SJCRH30 (cell line): ENCODE results near the gene LUC7L3. TPM values are rescaled to one million over a fixed set of nuclear protein-coding genes. Genes with fewer than 3 reads are reported as not detected.
"Not testable (repeated sequence)": the region's sequence is repeated elsewhere in the genome, so short reads cannot be mapped to it uniquely, and the experiment has no call there.

Experiments
- DNase-seq, 2 experiments: peaks; one replicate each; pipeline ENCODE4 v3.0.0-alpha.2; 2015 to 2020
- H3K27ac ChIP-seq: fragments of 250-450 bp; sonication (Bioruptor Pico); 2 replicates; pipeline ENCODE4 v1.5.1; 2020; ENCODE audit warnings: mild to moderate bottlenecking, moderate library complexity
- H3K27me3 ChIP-seq: fragments of 250-450 bp; sonication (Bioruptor Pico); 2 replicates; pipeline ENCODE4 v1.5.1; 2020; ENCODE audit warnings: mild to moderate bottlenecking, moderate library complexity
- H3K36me3 ChIP-seq: fragments of 250-450 bp; sonication (Bioruptor Pico); 2 replicates; pipeline ENCODE4 v1.5.1; 2020; ENCODE audit warnings: mild to moderate bottlenecking, moderate library complexity
- H3K4me1 ChIP-seq: fragments of 250-450 bp; sonication (Bioruptor Pico); 2 replicates; pipeline ENCODE4 v1.5.1; 2020; ENCODE audit warnings: mild to moderate bottlenecking, moderate library complexity
- H3K4me3 ChIP-seq: fragments of 250-450 bp; sonication (Bioruptor Pico); 2 replicates; pipeline ENCODE4 v1.5.1; 2020; ENCODE audit warnings: mild to moderate bottlenecking, moderate library complexity
- H3K9me3 ChIP-seq: fragments of 250-450 bp; sonication (Bioruptor Pico); replicated peaks from 2 replicates; pipeline ENCODE4 v1.5.1; 2020; ENCODE audit warnings: mild to moderate bottlenecking, moderate library complexity
- total RNA-seq: library from RNA; depleted of rRNA; stranded (reverse); fragments of >200 nt; shearing (Covaris generic); gene quantifications from 2 replicates; pipeline ENCODE4 v1.2.3, GENCODE V29; 2014

Gene LUC7L3
- total RNA-seq, 1 experiment from 2014 or later, result 84.7 TPM

DNA sequence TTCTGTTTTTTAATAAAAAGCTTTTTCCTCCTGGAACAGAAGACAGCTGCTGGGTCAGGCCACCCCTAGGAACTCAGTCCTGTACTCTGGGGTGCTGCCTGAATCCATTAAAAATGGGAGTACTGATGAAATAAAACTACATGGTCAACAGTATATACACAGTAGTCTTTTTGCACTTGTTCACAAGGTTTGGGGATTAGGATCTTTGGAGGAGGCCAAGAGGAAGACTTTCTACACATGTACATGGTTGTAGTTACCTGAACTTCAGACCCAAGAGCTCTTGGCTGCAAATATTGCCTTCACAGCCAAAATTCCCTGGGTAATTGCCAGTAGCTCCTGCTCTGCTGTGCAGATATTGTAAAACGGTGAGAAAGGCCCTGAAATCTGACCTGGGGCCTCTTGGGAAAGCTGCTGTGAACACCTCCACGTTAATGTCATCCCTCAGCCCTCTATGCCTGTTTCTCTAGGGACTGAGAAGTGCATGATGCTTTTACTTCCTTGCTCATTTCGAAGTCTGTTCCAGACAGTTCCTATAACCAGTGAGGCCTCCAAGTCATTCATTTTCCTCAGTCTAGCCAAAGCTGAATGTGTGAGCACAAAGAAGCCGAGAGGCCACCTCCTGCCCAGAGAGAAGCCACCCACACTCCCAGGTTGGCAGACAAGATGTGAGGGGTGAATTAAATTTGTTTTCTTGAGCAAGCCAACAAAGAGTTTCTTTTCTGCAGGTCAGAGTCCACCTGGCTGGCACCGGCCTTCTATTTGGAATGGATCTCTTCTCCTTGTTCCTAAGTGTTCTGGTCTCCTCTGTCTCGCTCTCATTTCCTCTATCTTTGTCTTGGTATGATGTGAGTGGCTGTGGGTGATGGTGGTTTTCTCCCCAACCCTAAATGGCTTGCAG is 27.6 kb upstream of the LUC7L3 start:
- no peaks in the 10 kb centered on the region for H3K9me3 ChIP-seq
- peaks cover 11% of the 10 kb centered on the region for H3K4me1 ChIP-seq
- no peak overlapping the region for H3K4me3 ChIP-seq
- no peaks in the 10 kb centered on the region for H3K27me3 ChIP-seq
- peaks cover 24% of the 10 kb centered on the region for H3K36me3 ChIP-seq
- no peak overlapping the region for H3K27ac ChIP-seq
- no peak for DNase-seq

DNA sequence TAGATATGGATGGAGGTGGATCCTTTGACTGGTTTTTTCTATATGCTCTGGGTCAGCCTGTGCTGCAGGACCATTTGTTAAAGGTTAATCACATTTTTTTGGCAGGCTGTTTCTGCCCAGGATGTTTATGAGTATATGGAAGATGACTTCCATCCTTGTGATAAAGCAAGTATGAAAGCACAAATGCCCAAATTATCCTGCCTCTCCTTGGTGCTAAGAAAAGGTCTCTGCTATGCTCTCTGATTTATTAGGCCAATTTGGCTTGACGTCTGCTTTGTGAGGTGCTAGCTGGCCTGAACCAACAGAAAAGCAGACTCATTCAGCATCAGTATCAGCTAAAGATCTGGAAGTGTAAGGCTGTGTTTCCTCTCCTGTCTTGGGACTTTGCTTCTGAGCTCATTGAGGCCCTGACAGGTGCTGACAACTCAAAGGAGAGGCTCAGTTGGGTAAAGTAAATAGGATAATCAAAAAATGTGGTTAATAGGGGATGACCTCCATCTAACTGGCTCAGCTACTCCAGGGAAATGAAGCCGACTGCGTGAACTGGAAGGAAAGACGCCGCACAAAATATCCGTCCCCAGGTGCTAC is 26.9 kb upstream of the LUC7L3 start:
- Histone ChIP-seq H3K4me3 (no peak overlapping the region), H3K36me3 (peaks cover 29% of the 10 kb centered on the region), H3K4me1 (peaks cover 5% of the 10 kb centered on the region; the same call in 1 of the 2 replicates), H3K9me3 (no peaks in the 10 kb centered on the region), H3K27me3 (no peaks in the 10 kb centered on the region), H3K27ac (no peak overlapping the region)
- DNase-seq, result no peak

DNA sequence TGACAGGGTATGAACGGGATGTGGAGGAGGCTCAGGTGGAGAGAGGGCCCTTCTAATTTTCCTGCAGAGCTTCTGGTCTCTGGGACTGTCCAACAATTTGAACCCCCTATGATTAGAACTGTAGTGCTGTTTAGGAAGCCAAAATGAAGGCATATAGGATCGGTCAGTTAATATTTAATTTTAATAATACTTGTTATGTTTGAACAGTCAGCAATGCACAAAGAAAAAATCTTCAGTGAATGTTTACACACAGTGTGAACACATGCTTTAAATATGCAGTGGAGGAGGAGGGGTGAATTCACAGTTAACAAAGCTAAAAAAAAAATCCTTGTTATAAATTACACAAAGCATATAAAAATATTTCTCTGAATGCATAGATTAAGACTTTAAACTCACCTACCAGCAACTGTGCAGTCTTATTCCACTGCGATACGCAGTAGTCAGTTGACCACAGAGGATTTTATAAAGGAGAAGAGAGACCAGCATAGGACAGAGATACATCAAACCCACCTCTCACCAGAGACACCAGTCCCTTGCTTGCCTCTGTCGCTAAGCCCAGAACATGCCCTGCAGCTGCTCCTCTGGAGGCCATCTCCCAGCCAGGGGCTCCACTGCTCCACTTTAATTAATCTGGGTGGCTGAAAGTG is 26.2 kb upstream of the LUC7L3 start:
- Histone ChIP-seq H3K4me3 (no peak overlapping the region), H3K4me1 (0 out of 2 replicates have a peak, but pooled peaks cover 4% of the 10 kb centered on the region), H3K27me3 (no peaks in the 10 kb centered on the region), H3K9me3 (no peaks in the 10 kb centered on the region), H3K36me3 (peaks cover 35% of the 10 kb centered on the region), H3K27ac (no peak overlapping the region)
- DNase-seq, result no peak

DNA sequence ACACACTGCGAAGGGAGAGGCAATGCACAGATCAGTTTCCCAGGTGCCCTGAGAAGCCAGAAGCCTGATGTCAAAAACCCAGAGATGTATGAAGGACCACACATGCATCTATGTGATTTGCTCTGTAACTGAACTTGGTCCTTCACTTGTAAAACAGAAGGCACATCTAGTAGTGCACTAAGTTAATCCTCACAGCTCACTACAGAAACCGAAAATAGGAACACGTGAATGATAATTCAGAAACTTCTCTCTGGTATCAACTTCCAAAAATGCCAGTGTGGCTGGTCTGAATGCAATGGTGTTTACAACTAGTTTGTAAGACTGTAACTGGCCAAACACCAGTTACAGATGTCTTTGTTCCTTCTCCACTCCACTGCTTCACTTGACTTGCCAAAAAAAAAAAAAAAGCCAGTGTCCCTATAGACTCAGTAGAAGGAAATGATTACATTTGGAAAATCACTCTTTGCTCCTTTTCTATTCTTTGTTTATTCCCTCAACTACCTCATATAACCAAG is 23.0 kb upstream of the LUC7L3 start:
- peaks cover 59% of the 10 kb centered on the region for H3K36me3 ChIP-seq
- no peak overlapping the region for H3K4me3 ChIP-seq
- H3K9me3 ChIP-seq, result no peaks in the 10 kb centered on the region
- H3K27me3 ChIP-seq, result no peaks in the 10 kb centered on the region
- no peak overlapping the region for H3K27ac ChIP-seq
- no peaks in the 10 kb centered on the region for H3K4me1 ChIP-seq
- DNase-seq, result no peak

DNA sequence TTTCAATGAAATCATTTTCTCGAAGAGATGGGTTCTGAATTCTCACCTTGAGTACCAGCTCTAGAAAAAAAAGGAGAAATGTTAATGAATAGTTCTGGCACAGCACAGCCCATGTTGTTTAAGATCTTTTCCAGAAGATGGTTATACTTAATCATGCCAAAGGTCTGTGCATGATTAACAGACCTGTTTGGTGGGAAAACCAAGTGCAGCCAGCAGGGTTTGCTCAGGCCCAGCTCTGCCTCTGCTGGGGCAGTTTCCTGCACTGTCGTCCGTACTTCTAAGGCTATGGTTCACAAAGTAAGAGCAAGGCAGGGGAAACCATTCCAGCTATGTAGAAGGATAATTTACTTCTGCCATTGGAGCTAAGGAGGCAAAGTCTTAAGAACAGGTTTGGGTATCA is 22.3 kb upstream of the LUC7L3 start:
- H3K9me3 ChIP-seq, result no peaks in the 10 kb centered on the region
- H3K4me3 ChIP-seq, result no peak overlapping the region
- no peaks in the 10 kb centered on the region for H3K4me1 ChIP-seq
- no peak for DNase-seq
- H3K36me3 ChIP-seq, result peaks cover 61% of the 10 kb centered on the region
- H3K27me3 ChIP-seq, result no peaks in the 10 kb centered on the region
- H3K27ac ChIP-seq, result no peak overlapping the region

DNA sequence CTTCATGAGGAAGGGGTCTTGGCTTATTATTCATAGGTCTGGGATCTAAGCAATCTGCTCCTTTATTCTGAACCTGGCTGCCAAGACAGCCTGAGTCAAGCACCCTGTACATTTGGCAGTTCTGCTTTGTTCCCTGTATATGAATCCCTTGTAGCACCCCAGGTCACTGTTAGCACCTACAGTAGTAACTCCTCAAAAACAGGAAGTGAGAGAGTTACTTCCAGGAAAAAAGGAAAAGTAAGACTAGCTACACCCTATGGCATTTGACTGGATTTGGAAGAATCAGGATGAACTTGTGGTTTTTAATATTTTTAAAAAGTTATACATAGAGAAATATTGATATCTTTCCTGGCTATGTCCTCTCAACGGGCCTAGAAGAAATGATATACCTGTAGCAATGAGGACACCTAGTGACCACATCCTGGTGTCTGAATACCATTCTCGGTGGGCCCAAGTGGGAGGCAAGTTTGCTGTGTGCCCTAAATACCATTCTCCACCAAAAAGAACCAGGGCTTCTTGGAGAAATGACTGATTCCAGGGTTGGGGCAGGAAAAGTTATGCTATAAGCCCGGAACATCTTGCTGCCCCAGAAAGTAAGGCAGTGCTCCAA is 21.6 kb upstream of the LUC7L3 start:
- Histone ChIP-seq H3K27ac (no peak overlapping the region), H3K4me3 (no peak overlapping the region), H3K36me3 (peaks cover 63% of the 10 kb centered on the region)

DNA sequence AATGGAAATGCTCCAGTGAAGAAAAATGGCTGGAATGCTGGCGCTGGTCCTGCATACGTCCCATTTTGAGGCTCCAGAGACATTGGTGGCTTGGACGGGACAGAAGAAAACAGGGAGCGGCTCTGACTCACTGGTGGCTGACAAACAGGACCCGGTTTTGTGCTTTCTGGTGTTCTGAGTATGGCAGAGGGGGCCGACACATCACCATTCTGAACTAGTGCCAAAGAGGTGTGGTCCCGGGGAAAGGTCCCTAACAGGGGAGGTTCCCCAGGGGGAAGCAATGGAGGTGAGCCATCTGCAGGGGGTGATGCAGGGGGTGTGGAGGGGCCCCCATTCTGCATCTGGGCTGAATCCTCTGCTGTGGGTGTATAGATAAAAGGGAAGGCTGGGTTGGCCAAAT is 20.0 kb upstream of the LUC7L3 start:
- H3K4me1 ChIP-seq, result no peaks in the 10 kb centered on the region
- H3K4me3 ChIP-seq, result no peak overlapping the region
- peaks cover 63% of the 10 kb centered on the region for H3K36me3 ChIP-seq
- H3K27ac ChIP-seq, result no peak overlapping the region
- no peaks in the 10 kb centered on the region for H3K27me3 ChIP-seq
- DNase-seq, result no peak
- no peaks in the 10 kb centered on the region for H3K9me3 ChIP-seq

More for the DNA sequence above, 21.6 kb upstream of the LUC7L3 start:
- DNase-seq, result no peak
- Histone ChIP-seq H3K27me3 (no peaks in the 10 kb centered on the region), H3K9me3 (no peaks in the 10 kb centered on the region), H3K4me1 (no peaks in the 10 kb centered on the region)

DNA sequence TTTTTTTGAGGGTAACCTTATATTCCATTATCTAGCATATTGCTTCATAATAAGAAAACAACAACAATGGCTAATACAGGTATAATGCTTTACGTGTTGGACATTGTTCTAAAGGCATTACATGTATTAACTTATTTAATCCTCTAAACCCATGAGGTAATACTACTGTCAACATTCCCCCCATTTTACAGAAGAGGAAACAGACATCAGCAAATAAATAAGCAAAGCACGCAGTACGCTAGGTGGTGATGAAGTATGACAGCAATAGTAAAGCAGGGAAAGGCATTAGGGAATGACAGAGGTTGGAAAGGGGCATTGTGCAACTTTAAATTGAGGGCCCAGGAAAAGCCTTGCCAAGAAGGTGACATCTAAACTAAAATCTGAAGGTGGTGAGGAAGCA is 16.2 kb upstream of the LUC7L3 start:
- DNase-seq, result no peak
- no peak overlapping the region for H3K27ac ChIP-seq
- no peak overlapping the region for H3K4me3 ChIP-seq
- H3K36me3 ChIP-seq, result peaks cover 37% of the 10 kb centered on the region
- no peaks in the 10 kb centered on the region for H3K4me1 ChIP-seq
- H3K27me3 ChIP-seq, result no peaks in the 10 kb centered on the region
- H3K9me3 ChIP-seq, result no peaks in the 10 kb centered on the region

DNA sequence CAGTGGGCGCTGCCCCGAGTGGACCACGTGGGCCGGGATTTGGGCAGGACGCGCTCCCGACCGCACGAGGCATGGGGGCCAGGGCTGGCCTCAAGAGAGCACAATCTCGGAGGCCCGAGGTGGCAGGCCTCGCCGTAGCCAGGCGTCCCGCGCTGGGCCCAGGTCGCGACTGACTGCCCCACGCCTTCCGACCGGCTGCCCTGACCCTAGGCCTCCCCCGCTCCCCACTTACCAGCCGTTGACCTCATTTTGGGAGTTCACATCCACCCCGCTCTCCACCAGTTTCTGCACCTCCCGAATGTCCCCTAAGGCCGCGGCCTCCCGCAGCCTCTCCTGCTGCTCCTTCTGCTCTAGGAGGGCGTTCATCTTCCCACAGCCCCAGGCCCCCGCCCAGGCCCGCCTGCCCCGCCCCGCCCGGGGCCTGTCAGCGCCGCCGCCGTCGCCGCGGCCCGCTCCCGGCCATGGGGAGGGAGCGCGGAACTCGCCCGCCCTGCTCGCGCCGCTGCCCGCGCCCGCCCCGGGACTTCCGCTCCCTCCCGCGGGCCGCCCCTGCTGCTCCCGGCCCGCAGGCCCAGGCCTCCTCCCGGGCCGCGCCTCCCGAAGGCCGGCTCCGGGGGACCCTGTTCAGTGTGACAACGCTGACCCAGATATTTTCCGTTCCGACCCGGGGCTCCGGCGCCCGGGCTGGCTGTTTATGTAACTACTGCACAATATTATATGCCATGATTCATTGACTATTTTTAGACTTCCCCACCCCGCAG is 11.9 kb upstream of the LUC7L3 start, which contains the start of gene ANKRD40:
Gene ANKRD40 (minus strand): TSS at position 626 of the 761 bp plus-strand sequence. CDS start 260 bp downstream, at position 366.
- no peaks in the 10 kb centered on the region for H3K27me3 ChIP-seq
- peak within 1 kb of the TSS; percentile 88 for H3K27ac ChIP-seq
- peak; percentile 84 to 89 for DNase-seq
- H3K36me3 ChIP-seq, result peaks cover 11% of the 10 kb centered on the region
- no peaks in the 10 kb centered on the region for H3K9me3 ChIP-seq
- peaks cover 6% of the 10 kb centered on the region for H3K4me1 ChIP-seq
- peak within 1 kb of the TSS; percentile 85 for H3K4me3 ChIP-seq

DNA sequence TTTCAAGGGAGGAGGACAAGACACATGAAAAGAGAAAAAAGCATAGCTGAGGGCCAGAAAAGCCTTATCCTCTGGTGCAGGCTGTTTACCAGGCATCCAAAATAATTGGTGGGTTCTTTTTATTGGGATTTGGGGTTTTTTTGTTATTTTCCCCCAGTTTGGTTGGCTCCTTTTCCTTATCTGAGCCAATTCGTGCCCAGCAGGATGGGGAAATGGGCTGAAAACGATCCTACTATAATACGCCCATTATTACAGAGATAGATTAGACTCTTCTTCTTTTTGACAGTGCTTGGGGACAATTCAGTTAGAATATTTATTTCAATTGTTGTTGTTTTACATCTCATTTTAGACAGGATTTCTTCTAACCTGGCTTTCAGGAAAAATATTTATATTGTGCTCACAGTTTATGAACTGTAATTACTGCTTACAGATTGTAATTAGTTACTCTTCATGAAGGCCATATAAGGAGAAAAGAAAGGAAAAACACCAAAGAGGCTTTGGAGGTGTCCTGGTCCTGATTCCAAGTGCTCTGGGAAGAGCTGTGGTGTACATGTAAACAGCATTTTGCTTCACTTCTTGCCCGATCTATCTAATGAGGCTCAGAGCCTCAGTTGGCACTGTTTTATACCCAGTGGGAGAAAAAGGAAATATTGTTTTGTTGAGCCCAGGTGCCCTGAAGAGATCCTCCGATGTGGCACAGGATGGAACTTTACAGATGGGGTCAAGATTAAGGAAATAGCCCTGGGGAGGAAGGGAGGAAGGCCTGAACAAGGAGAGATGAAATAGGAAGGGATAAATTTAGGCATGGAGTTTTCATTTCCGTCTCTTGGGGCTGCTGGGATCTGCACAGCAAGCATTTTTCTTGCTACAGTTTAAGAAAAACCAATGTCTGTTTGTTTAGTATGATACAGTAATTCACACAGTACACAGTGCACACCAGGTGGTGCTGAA is 11.1 kb upstream of the LUC7L3 start:
- Histone ChIP-seq H3K36me3 (peaks cover 5% of the 10 kb centered on the region; the same call in 1 of the 2 replicates), H3K4me3 (peak overlapping the region; percentile 85), H3K9me3 (no peaks in the 10 kb centered on the region), H3K4me1 (peaks cover 6% of the 10 kb centered on the region), H3K27me3 (no peaks in the 10 kb centered on the region), H3K27ac (peak overlapping the region; percentile 80)
- peak in 1 of 2 experiments; percentile 50 for DNase-seq

DNA sequence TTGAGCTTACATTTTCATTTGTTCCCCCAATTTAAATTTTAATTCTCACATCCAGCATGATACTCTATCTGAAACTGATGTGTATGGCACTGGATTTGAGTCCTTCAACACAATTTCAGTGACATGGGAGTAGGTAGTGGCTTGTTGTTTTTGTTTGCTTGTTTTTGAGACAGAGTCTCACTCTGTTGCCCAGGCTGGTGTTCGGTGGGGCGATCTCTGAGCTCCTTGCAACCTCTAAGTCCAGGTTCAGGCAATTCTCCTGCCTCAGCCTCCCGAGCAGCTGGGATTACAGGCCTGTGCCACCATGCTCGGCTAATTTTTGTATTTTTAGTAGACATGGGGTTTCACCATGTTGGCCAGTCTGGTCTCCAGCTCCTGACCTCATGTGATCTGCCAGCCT is 10.3 kb upstream of the LUC7L3 start:
- DNase-seq, result not testable (repeated sequence)
- peak overlapping the region; percentile 80 for H3K27ac ChIP-seq
- peak overlapping the region; percentile 85 for H3K4me3 ChIP-seq

DNA sequence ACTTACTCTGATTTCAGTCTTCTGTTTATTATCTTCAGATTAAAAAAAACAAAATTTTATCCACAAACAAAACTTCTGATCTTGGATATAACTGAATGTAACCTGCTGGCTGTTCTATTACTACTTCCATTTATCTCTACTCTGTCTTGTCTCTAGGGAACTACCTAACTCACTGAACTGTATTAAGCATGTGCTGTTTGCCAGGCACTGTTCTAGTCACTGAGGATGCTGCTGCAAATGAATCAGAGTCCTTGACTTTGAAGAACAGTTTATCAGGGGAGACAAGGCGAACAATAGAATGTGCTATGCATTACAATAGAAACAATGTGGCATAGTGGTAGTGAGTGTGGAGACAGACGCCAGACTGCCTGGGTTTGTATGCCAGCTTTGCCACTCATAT is 9.4 kb upstream of the LUC7L3 start:
- Histone ChIP-seq H3K27ac (no peak overlapping the region), H3K4me1 (peaks cover 6% of the 10 kb centered on the region), H3K4me3 (no peak overlapping the region), H3K36me3 (no peaks in the 10 kb centered on the region), H3K27me3 (no peaks in the 10 kb centered on the region), H3K9me3 (no peaks in the 10 kb centered on the region)
- DNase-seq, result no peak

More for the DNA sequence above, 10.3 kb upstream of the LUC7L3 start:
- not testable (repeated sequence) for H3K36me3 ChIP-seq, H3K27me3 ChIP-seq, H3K4me1 ChIP-seq, H3K9me3 ChIP-seq

DNA sequence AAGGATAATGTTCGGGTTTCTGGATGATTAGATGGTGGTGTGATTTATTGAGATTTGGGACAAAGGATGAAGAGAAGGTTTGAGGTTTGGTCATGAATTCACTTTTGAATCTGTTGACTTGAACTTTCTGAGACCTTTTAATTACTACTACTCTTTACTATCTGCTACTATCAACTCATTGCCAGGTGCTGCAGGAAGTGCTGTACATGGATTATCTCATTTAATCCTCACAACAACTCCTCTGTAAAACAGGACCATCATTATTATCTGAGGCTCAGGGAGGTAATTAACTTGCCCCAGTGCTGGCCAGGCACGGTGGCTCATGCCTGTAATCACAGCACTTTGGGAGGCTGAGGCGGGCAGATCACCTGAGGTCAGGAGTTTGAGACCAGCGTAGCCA is 8.8 kb upstream of the LUC7L3 start:
- no peak for DNase-seq
- no peaks in the 10 kb centered on the region for H3K27me3 ChIP-seq
- no peak overlapping the region for H3K4me3 ChIP-seq
- H3K4me1 ChIP-seq, result peaks cover 6% of the 10 kb centered on the region
- H3K27ac ChIP-seq, result no peak overlapping the region
- H3K9me3 ChIP-seq, result no peaks in the 10 kb centered on the region
- no peaks in the 10 kb centered on the region for H3K36me3 ChIP-seq
